Measurements from ENCODE around the gene RORB. TPM values are rescaled to one million over a fixed set of nuclear protein-coding genes. Genes with fewer than 3 reads are reported as not detected.
A peak's percentile ranks its signal among the peaks of the same experiment; 100 is the strongest.

RORB gene
- polyA plus RNA-seq (ENCODE audit: insufficient read length in 4 of 4) = under 1 TPM; 0.11 to 0.18 (median 0.16) TPM

DNA sequence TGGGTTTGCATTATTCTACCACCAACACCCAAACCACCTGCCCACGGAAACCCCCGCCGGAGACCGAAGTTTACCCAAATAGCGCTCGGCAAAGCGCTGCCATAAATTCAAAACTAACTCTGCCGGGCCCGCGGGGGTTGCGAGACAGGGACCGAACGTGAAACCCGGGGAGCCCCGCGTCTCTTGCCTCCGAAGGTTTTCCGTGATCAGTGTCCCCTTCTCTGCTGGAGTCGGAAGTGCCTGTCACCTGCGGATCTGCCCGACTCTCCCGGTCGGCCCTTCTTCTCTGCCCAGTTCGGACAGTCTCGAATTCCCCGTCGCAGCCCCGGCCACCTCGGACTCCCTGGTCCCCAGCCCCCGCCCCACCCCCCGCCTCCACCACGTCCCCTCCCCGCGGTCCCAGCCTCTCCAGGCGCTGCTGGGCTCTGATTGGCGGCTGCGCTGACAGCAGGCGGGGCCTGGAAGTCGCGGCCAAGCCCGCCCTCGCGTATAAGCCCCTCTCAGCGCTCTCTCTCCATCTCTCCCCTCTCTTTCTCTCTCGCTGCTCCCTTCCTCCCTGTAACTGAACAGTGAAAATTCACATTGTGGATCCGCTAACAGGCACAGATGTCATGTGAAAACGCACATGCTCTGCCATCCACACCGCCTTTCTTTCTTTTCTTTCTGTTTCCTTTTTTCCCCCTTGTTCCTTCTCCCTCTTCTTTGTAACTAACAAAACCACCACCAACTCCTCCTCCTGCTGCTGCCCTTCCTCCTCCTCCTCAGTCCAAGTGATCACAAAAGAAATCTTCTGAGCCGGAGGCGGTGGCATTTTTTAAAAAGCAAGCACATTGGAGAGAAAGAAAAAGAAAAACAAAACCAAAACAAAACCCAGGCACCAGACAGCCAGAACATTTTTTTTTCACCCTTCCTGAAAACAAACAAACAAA lies at the start of gene RORB:
Gene RORB, plus strand, starts transcription at position 517 of the 929 bp plus-strand sequence. CDS start 642 bp downstream, outside the sequence.
- peak in 1 of 4 donors; percentile 35 for DNase-seq (ENCODE audit: low read depth in 4 of 4, low spot score in 3 of 4)

DNA sequence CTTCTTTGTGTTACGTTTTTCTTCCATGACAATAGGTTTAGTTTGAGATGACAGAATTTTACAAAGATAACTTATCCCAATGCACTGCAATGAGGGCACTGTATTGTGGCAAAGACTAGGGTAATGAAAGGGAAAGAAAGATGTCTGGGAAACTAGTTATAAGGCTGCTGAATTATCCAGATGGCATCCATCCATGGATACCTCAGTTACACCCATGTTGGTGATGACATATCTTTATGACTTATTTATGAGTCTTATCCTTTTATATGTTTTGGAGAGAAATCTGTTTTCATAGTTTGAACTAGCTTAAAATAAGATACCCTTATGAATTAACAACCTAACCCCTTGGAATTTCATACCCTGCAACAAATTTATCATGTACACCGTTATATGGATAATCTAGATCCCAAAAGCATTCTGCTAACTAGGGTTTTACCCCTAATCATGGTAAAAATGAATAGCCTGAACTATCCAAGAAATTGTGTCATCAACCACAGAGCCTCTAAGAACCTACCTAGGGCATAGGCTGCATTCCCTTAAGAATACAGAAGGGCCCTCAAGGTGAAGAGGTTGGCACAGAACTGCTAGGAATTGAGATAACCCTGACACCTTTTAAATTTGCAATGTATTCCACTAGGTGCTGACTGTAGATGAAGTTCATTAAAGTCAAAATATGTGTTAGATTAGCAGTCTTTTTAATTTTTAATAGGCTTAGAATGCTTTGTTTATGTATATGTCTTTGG lies 49.5 kb upstream of the RORB start:
- no peak for DNase-seq (ENCODE audit: low read depth in 4 of 4, low spot score in 3 of 4)

DNA sequence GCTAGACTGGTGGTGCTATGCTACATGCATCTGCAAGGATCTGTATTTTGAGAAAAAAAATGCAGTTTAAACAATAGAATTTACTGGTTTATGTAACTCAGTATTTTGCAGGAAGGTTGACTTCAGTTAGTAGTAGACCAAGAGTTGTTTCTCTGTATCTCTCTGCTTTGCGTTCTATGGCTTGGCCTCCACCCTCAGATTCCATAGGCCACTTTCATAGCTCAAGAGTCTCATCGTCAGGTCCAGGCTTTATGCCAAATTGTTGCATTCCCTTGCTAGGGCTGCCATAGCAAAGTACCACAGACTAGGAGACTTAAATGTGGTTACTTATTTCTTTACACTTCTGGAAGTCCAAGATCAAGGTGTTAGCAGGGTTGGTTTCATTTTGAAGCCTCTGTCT lies 48.1 kb upstream of the RORB start:
- DNase-seq (ENCODE audit: low read depth in 4 of 4, low spot score in 3 of 4) = no peak

DNA sequence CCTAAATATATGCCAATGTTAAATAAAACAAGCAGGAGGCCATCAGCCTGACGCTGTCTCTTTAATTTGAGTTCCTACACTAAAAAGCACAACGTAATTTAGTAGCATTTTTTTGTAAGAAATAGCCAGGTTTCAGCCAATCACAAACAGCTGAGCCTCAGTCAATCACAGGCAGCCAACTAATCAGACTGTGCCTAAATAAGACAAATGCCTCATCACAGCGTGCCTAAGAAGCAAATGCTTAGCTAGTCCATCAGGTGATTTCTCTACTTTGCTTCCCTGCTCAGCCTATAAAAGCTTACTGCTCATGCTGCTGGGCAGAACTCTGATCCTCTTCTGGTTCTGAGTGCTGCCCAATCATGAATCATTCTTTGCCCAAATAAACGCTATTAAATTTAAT lies 38.3 kb upstream of the RORB start:
- DNase-seq (ENCODE audit: low read depth in 4 of 4, low spot score in 3 of 4) = no peak

DNA sequence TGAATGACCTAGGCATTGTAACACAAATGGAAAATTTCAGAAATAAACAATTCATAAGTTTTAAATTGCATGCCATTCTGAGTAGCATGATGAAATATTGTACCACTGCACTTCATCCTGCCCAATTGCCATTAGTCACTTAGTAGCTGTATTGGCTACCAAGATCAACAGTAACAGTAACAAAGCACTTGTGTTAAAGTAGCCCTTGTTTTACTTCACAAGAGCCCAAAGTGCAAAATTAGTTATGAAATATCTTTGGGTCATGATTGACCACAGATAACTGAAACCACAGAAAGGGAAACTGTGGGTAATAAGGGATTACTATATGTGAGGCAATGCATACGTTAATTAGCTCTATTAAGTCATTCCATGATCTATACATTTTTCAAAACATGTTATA lies 33.3 kb upstream of the RORB start:
- DNase-seq (ENCODE audit: low read depth in 4 of 4, low spot score in 3 of 4) = no peak

DNA sequence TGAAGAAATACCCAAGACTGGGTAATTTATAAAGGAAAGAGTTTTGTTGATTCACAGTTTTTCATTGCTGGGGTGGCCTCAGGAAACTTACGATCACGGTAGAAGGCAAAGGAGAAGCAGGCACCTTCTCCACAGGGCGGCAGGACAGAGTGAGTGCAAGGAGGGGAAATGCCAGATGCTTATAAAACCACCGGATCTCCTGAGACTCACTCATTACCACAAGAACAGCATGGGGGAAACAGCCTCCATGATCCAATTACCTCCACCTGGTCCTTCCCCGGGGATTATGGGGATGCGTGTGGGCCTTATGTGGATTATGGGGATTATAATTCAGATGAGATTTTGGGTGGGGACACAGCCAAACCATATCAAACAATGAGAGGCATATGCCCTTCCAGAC lies 18.5 kb upstream of the RORB start:
- DNase-seq (ENCODE audit: low read depth in 4 of 4, low spot score in 3 of 4) = no peak

DNA sequence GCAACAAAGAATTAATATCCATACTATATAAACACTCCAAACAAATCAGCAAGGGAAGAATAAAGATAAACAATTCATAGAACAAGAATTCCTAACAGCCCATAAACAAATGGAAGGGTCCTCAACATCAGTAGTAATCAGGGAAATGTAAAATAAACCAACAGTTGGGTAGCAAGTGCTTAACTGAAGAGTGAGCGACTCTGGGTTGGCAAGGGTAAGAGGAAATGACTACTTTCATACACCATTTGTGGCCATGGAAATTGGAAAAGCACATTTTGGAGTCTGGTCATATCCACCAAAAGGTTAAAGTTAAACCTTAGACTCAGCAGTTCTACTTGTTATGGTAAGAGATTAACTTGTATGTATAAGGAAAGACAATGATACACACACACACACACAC lies 17.4 kb upstream of the RORB start:
- no peak for DNase-seq (ENCODE audit: low read depth in 4 of 4, low spot score in 3 of 4)

DNA sequence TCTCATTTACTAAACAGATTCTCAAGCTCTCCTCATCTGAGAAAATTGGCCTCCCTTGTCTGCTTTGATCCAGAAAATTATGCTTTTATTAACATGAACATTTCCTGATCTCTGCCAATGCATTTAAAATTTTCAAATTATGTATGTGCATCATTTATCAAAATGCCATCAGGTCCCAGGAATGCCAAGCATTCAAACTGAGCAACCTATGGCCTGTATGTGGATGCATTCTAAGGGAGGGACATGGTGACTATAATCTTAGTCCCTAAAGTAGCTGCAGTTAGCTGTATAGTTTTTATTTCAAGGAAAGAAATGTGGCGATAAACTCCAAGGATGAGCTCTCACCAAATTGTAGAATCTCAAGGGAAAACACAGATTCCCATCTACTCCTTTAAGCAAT lies 9.7 kb upstream of the RORB start:
- DNase-seq (ENCODE audit: low read depth in 4 of 4, low spot score in 3 of 4) = no peak

DNA sequence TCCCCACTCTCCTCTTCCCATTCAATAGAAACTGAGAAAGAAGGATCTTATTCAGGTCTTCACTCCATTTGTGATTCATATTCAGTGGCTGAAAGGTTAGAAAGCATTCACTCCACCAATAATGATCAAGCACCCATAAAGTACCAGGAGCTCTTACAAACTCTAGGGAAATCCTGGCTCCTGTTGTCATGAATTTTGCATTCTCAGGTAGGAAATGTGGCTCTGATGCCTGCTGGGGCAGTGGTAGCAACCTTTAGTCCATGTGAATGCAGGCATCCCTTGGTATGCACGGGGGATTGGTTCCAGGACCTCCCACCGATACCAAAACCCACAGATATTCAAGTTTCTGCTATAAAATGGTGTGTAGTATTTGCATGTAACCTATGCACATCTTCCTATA lies 3.6 kb upstream of the RORB start:
- DNase-seq (ENCODE audit: low read depth in 4 of 4, low spot score in 3 of 4) = no peak

DNA sequence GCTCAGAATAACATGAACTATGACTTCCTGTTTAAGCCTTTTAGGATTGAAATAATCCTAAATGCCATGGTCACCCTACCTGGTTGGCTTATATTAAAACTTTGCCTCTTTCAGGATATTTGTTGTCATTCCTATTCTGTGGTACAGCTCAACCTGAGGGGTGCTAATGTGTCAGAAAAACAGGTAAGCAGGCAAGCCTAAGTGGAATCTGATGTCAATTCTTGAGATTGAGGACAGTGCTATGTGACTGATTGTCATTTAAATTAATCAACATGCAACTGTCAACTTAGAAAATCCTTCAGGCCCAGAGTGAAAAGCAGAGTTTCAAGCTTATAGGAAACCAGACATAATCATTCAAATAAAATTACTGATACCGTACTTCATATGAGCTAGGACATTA lies 2.6 kb upstream of the RORB start:
- DNase-seq (ENCODE audit: low read depth in 4 of 4, low spot score in 3 of 4) = no peak

DNA sequence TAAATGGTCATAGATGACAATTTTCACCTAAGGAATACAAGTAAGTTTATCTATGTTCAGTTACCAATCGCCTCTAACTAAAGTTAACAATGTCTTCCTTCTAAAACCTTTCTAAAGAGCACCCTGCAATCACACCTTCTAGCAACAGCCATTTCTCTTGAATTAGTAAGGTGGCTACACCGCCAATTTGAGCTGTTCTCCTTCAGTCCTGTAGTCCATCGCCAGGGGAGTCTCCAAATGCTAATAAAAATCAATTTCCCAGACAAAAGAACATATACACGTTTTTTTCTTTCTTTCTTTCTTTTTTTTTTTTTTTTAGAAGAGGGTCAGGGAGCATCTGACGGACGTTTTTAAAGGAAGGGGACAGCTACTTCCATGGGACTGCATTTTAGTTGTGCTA lies 729 bp upstream of the RORB start:
- DNase-seq (ENCODE audit: low read depth in 4 of 4, low spot score in 3 of 4) = no peak

DNA sequence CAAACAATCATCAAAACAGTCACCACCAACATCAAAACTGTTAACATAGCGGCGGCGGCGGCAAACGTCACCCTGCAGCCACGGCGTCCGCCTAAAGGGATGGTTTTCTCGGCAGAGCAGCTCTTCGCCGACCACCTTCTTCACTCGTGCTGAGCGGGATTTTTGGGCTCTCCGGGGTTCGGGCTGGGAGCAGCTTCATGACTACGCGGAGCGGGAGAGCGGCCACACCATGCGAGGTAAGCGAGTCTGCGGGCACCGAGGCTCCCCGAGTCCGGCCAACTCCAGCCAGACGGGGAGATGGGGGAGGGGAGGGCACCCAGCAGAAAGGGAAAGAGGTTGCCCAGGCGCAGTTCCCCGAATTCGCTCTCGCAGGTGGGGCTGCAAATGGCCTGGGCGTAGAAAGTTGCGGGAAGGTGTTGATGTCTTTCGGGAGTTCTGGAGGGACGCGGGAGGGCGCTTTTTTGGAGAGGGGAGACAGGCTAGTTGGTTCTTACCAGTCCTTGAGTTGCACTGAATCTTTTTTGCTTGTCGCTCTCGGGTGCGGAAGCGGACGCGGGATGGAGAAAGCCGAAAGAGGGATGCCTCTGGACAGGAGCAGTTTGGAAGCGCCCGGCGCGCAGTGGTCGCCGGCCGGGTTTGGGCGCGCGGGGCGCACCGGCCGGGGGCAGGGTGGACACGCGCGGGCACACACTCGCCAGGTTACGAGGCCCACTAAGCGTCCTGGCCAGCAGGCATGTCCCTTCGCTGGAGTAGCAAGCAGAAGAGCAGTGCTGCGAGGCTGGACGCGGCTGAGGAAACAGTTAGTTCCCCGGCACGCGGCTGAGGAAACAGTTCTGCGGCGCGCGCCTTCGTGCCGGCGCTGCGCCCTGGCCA lies 849 bp downstream of the RORB start:
- DNase-seq (ENCODE audit: low read depth in 4 of 4, low spot score in 3 of 4) = no peak

DNA sequence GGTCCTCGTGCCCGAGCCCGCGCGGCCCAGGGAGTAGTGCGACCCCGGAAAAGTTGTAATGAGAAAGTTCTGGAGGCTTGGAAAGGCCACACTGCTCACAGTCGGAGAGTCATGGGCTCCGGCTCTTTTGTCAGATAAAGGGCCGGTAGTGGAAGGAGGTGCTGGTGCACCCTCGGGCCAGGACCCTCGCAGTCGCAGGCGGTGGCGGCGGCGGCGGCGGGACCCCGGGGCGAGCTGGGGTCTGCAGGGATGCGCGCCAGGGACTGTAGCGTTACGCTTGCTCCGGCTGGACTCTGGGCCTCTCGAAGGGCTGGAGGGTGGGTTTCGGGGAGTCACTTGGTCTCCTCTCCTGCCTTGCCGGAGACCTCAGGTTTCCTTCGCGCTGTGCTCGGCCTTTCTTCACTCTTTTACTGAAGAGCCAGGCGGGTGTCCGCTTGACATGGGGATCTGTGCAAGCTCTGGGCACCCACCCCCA lies 1.5 kb downstream of the RORB start:
- no peak for DNase-seq (ENCODE audit: low read depth in 4 of 4, low spot score in 3 of 4)

DNA sequence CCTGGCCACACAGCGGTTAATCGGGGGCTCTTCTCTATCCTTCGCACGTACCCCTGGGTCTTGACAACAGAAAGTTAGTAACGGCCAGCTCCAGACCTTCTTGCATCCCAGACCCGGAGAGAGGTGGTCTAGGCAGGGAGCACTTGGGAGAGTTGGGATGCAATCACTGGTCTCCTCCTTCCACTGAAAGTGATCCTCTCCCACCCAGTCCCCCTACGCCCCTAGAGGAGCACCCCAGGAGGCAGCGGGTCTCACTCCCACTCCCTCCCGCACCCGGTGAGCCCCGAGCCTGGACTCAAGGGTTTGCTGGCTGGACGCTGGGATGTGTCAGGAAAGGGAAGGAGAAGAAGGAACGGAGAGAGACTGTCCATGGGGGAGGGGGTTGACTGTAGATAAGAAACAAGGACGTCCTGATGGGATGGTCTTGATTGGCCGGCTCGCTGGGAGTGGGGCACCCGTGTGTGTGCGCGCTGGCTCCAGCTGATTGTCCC lies 2.0 kb downstream of the RORB start:
- no peak for DNase-seq (ENCODE audit: low read depth in 4 of 4, low spot score in 3 of 4)

DNA sequence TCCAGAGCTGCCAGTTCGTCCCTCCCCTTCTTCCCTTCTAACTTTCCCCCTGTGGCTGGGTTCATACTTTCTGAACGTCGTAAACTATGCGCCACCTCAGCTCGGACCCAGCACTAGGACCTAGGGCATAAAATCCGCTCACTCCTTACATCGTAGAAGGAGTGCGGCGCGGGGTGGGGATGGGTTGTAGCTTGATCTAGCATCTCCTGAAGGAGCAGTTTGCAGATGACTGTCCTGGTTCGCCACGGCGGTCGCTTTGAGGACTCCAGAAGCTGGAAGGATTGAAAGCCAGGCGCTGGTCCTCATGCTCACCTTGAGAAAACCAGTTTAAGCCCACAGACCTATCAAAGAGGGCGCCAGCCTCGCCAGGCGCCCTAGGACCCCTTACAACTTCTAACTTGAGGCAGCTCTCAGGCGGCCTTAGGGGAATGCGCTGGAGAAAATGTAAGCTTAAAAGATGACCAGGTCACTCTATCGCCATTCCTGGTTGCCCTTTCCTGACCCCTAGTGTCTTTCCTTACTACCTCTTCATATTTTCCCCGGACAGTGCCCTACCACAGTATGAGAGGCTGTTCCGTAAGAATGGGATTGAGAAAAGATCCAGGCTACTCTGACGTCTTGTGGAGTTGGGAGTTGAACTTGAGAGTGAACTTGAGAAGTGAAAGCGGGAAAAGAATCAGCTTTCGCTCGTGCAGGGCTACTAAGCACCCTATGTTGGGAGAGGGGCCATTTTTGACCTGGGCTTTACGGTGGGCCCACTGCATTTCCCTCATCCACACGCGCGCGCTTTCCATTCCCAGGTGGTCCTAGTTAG lies 2.8 kb downstream of the RORB start:
- no peak for DNase-seq (ENCODE audit: low read depth in 4 of 4, low spot score in 3 of 4)

DNA sequence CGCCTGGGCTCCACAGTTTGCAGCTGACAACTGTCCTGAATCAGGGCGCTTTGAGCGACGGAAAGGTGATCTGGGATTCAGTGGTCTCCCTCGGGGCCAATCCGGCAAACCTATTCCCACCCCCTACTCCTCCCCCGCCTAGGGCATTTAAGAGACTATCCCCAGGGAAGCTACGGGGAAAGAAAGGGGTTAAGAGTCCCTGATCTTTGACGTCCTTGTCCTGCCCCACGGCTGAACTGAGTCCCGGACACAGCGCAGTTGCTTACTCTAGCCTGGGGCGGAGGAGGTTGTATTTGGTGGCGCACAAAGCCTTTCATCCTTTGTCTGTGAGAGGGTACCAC lies 3.4 kb downstream of the RORB start:
- no peak for DNase-seq (ENCODE audit: low read depth in 4 of 4, low spot score in 3 of 4)

DNA sequence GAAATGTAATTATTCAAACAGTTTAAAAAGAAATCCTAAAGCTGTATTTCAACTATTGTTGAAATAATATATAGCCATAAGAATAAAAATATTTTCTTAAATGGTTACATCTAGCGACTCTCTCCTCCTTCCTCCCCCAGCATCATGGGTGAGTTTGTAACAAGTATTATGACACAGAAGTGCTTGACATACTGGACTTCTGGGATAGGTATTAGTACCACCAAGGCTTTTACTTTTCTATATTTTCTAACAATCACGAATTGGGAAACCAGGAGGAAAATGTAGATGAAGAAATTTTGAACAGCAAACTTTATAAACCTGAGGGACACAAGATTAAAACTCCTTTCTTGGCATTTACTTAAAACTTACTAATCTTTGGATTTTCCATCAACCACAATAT lies 4.4 kb downstream of the RORB start:
- no peak for DNase-seq (ENCODE audit: low read depth in 4 of 4, low spot score in 3 of 4)

DNA sequence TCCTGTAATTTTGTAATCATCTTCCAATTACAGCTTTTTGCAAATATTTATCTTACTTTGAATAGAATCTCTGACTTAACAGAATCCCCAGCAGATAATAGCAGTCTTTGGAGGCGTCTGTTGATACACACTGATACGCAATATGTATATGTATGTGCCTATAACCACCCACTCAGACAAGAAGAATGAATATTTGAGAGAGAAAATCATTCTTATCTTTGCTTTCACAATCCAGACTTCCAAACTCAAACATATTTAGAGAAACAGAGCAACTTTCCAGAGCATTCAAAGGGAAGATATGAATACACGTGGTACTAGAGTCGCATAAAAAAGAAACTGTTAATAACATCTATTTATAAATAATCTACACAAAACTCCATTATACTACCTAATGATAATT lies 6.1 kb downstream of the RORB start:
- no peak for DNase-seq (ENCODE audit: low read depth in 4 of 4, low spot score in 3 of 4)

DNA sequence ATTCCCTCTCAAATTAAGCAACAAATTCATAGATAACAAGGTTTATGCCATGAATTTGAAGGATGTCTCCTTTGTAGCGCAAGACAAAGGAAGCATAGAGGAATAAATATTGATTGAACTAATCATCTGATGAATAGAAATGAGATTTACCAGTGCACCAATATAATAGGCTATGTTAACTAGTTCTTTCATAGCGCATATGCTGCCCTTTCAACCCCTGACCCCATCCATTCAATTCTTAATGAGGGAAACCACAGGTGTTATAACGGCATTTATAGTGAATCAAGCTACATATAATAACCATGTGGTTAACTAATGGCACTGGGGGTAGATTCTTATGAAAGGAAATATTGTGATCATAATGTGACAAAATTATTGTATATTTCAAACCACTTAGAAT lies 6.5 kb downstream of the RORB start:
- no peak for DNase-seq (ENCODE audit: low read depth in 4 of 4, low spot score in 3 of 4)

DNA sequence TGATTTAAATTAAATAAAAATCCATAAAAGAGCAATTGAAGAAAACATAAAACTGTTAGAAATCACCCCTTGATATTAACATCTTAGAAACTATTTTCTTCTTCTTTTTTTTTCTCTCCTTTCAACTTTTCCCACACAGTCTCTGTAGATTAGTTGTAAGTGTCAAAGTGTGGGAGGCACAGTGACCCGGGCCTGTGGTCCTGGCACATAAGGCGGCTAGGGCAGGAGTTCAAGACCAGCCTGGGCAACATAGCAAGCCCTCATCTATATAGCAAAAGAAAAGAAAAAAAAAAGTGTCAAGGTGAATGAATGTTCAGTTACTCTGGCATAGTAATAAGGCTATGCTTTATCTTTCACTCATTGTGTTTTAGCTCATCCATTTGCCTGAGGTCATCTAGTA lies 14.2 kb downstream of the RORB start:
- no peak for DNase-seq (ENCODE audit: low read depth in 4 of 4, low spot score in 3 of 4)
